Kidney (tissue), 14 donors: ENCODE measurements around the gene BEST3. TPM values are rescaled to one million over a fixed set of nuclear protein-coding genes. Genes with fewer than 3 reads are reported as not detected.

ENCODE experiments used
- DNase-seq, 5 donors: peaks; one replicate each; pipeline ENCODE4 v3.0.0-alpha.2; 2013 to 2020
- FAIRE-seq: peaks from 2 replicates; lab custom pipeline; 2012; peaks lifted over from hg19 to GRCh38; lab: Jason Lieb, UNC
- H3K27ac ChIP-seq, 2 donors: one replicate each; pipeline ENCODE4 v1.7.0; 2013; ENCODE audit warnings: low read depth in 2 of 2, low read length in 2 of 2, inconsistent platforms in 1 of 2
- H3K27me3 ChIP-seq: one replicate; pipeline ENCODE4 v1.7.1; 2013; ENCODE audit warnings: low read length, inconsistent platforms; ENCODE audit not compliant: control insufficient read depth, insufficient read depth
- H3K36me3 ChIP-seq, 3 donors: one replicate each; pipeline versions ENCODE4 v1.7.0 to v1.7.1; 2013; ENCODE audit warnings: low read length in 3 of 3, control low read depth in 1 of 3, inconsistent platforms in 1 of 3; ENCODE audit not compliant: insufficient read depth in 3 of 3, control insufficient read depth in 2 of 3
- H3K4me1 ChIP-seq, 3 donors: one replicate each; pipeline versions ENCODE4 v1.7.0 to v1.7.1; 2013; ENCODE audit warnings: low read length in 3 of 3, inconsistent platforms in 1 of 3, low read depth in 1 of 3; ENCODE audit not compliant: control insufficient read depth in 2 of 3, insufficient read depth in 2 of 3
- H3K4me3 ChIP-seq, 3 donors: one replicate each; pipeline versions ENCODE4 v1.7.0 to v1.8.1; 2013; ENCODE audit warnings: low read length in 3 of 3, control low read depth in 1 of 3, inconsistent platforms in 1 of 3
- H3K9ac ChIP-seq, 3 donors: one replicate each; pipeline versions ENCODE4 v1.7.0 to v1.7.1; 2013; ENCODE audit warnings: low read length in 3 of 3, control low read depth in 1 of 3, inconsistent platforms in 1 of 3
- H3K9me3 ChIP-seq, 3 donors: one replicate each; pipeline versions ENCODE4 v1.7.0 to v1.7.1; 2013; ENCODE audit warnings: low read length in 3 of 3, control low read depth in 1 of 3, inconsistent platforms in 1 of 3; ENCODE audit not compliant: control insufficient read depth in 2 of 3, insufficient read depth in 1 of 3
- intact Hi-C: fragments of 100-400 bp; cut with DNase I; formaldehyde crosslinking; loops from one replicate; pipeline ENCODE4 v1.11.1; 2022
- polyA plus RNA-seq: library from polyadenylated mRNA; stranded (reverse); fragments of 350-450 nt; fragmentation: Illumina TruSeq; extraction: RNeasy Lipid Tissue Mini Kit (QIAGEN cat#74804); gene quantifications from one replicate; pipeline ENCODE4 v1.2.3, GENCODE V29; 2014; ENCODE audit warnings: low read depth, low replicate concordance; ENCODE audit not compliant: insufficient read depth
- total RNA-seq: library from RNA; stranded (reverse); fragmentation: NEBNext Ultra II Directional; extraction: Animal tissue kit (Norgen Biotek cat#: 25700); gene quantifications from one replicate; pipeline ENCODE4 v1.2.1, GENCODE V29; 2021
- TF ChIP-seq, protein P1 (sequence below): IDR thresholded peaks from 3 replicates; pipeline ENCODE4 v1.5.1; 2012; ENCODE audit warnings: mild to moderate bottlenecking, moderate library complexity, borderline replicate concordance; ENCODE audit not compliant: insufficient read depth; ENCODE audit errors: extremely low read depth
- donor health status: control.
- donor health status: control.
- donor health status: control.
- donor health status: control.
- donor health status: control.
- donor health status: DM: yes; HTN: yes; CAD: no.
- donor health status: Normal renal cell carcinoma (clear cell type).

Gene BEST3
- total and polyA plus RNA-seq, 2 donors from 2014 or later, result 0.57 to 0.82 TPM

DNA sequence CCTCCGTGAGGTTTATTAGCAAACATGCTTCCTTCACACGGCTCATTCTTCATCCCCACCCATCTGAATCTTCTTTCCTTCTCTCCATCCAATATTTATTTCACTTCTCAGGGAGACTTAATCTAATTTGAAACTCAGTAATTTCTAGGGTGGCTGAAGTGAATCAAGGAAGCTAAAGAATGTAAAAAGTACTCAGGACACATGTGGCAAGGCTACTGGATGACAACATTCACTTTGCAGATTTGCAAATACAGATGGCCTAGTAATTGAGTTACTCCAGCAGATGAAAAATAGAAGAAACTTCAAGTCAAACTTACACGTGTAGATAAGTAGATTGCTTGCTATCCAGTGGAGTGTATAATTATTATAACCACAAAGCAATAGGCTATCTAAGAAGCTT lies 15.4 kb upstream of the BEST3 start:
- no peak overlapping the region for H3K4me3 ChIP-seq
- H3K9me3 ChIP-seq, result no peaks in the 10 kb centered on the region
- no peaks in the 10 kb centered on the region for H3K4me1 ChIP-seq
- no peak overlapping the region for H3K9ac ChIP-seq
- intact Hi-C loops, result no loop called here
- H3K27me3 ChIP-seq, result no peaks in the 10 kb centered on the region
- DNase-seq (no peak), FAIRE-seq (no peak)
- no peak overlapping the region for H3K27ac ChIP-seq
- TF ChIP-seq, protein P1, sequence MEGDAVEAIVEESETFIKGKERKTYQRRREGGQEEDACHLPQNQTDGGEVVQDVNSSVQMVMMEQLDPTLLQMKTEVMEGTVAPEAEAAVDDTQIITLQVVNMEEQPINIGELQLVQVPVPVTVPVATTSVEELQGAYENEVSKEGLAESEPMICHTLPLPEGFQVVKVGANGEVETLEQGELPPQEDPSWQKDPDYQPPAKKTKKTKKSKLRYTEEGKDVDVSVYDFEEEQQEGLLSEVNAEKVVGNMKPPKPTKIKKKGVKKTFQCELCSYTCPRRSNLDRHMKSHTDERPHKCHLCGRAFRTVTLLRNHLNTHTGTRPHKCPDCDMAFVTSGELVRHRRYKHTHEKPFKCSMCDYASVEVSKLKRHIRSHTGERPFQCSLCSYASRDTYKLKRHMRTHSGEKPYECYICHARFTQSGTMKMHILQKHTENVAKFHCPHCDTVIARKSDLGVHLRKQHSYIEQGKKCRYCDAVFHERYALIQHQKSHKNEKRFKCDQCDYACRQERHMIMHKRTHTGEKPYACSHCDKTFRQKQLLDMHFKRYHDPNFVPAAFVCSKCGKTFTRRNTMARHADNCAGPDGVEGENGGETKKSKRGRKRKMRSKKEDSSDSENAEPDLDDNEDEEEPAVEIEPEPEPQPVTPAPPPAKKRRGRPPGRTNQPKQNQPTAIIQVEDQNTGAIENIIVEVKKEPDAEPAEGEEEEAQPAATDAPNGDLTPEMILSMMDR, result no peak
- no peaks in the 10 kb centered on the region for H3K36me3 ChIP-seq

DNA sequence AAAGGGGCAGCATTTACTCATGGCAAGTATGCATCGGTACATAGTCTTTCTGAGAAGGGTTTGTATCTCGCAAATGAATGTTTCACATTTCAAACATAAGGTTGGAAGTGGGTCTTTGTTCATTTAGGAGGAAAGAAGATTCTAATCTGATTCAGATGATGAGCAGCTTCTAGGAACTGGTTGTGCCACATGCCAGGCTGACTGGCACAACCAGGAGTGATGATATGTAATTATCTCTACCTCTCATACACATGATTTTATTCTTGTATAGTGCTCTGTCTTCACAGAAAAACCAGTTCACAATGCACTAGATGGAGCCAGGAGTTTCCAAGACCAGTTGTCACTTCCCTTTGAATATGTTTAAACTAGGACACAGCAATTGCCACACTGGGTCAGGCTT lies 13.7 kb upstream of the BEST3 start:
- intact Hi-C loops, result no loop called here
- peaks cover 0 to 2% (median 0%) of the 10 kb centered on the region in 3 donors for H3K9me3 ChIP-seq
- TF ChIP-seq, protein P1, result no peak
- H3K27ac ChIP-seq, result no peak overlapping the region
- H3K36me3 ChIP-seq, result no peaks in the 10 kb centered on the region
- H3K9ac ChIP-seq, result no peak overlapping the region
- H3K27me3 ChIP-seq, result no peaks in the 10 kb centered on the region
- H3K4me1 ChIP-seq, result no peaks in the 10 kb centered on the region
- DNase-seq, result no peak
- H3K4me3 ChIP-seq, result no peak overlapping the region
- no peak for FAIRE-seq

DNA sequence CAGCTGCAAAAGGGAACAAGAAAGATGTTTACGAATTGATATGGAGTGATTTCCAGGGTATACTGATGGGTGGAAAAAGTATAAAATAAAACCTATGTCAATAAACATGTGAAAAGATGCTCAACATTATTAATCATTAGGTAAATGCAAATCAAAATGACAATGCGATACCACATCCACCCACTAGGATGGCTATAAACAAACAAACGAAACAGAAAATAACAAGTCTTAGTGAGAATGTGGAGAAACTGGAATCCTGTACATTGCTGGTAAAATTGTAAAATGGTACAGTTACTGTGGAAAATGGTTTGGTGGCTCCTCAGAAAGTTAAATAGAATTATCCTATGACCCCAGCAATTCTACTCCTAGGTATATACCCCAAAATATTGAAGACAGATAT lies 9.5 kb upstream of the BEST3 start:
- H3K9me3 ChIP-seq, result peaks cover 0 to 2% (median 0%) of the 10 kb centered on the region in 3 donors
- H3K4me1 ChIP-seq, result no peaks in the 10 kb centered on the region
- intact Hi-C loops, result no loop called here
- FAIRE-seq, result no peak
- no peaks in the 10 kb centered on the region for H3K27me3 ChIP-seq
- no peak overlapping the region for H3K4me3 ChIP-seq
- no peaks in the 10 kb centered on the region for H3K36me3 ChIP-seq
- TF ChIP-seq, protein P1, result no peak
- H3K27ac ChIP-seq, result no peak overlapping the region
- DNase-seq, result no peak
- H3K9ac ChIP-seq, result no peak overlapping the region

DNA sequence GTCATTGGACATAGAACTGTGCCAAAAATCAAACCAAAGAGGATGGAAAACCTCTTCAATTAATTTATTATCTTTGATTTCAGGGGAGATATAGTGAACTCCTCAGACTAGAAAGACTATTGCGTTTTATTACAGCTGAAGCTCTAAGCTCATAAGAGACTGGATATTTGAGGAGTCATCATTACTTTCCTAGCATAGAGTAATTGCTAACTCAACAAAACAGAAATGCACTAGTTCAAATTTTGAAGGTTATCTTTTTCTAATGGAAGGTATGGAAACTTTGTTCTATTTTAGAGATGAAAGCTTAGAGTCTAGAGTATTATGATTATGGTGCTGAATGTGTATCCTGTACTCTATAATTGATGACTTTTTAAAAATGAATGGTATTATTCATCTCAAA lies 5.3 kb upstream of the BEST3 start:
- Histone ChIP-seq H3K4me1 (no peaks in the 10 kb centered on the region), H3K27ac (no peak overlapping the region), H3K9me3 (peaks cover 0 to 2% (median 0%) of the 10 kb centered on the region in 3 donors), H3K9ac (no peak overlapping the region), H3K4me3 (no peak overlapping the region), H3K36me3 (no peaks in the 10 kb centered on the region), H3K27me3 (no peaks in the 10 kb centered on the region)
- TF ChIP-seq, protein P1, result no peak
- DNase-seq (no peak), FAIRE-seq (no peak)
- intact Hi-C loops, result no loop called here
